ENCODE data around the gene ITGA6. TPM values are rescaled to one million over a fixed set of nuclear protein-coding genes. Genes with fewer than 3 reads are reported as not detected.

The ITGA6 gene
- total RNA-seq, 2 experiments from 2014 or later: 46.7 to 47.2 TPM

- H3K36me3 Mint-ChIP-seq (ENCODE audit: low read depth): peaks cover 19% of the 10 kb centered on the region
- H3K27me3 Mint-ChIP-seq: peaks cover 33% of the 10 kb centered on the region
- no peaks in the 10 kb centered on the region for H3K9me3 Mint-ChIP-seq
- POLR2A ChIA-PET: no interaction called here
- H3K4me3 Mint-ChIP-seq: peak overlapping the region; percentile 74
- peaks cover 67% of the 10 kb centered on the region for H3K4me1 Mint-ChIP-seq
- CTCF ChIA-PET: interaction anchor here (0.8 to 2.5 kb wide), 6 partner anchors 7 to 35 kb away, joined by 3 to 8 read pairs (median 4); no protein-coding TSS in a partner anchor
- peak overlapping the region; percentile 76 for H3K27ac Mint-ChIP-seq
- DNase-seq: no peak
Observed at GRCh38 chr2:172426635-172427255, 641 bp upstream of the ITGA6 start.

DNA sequence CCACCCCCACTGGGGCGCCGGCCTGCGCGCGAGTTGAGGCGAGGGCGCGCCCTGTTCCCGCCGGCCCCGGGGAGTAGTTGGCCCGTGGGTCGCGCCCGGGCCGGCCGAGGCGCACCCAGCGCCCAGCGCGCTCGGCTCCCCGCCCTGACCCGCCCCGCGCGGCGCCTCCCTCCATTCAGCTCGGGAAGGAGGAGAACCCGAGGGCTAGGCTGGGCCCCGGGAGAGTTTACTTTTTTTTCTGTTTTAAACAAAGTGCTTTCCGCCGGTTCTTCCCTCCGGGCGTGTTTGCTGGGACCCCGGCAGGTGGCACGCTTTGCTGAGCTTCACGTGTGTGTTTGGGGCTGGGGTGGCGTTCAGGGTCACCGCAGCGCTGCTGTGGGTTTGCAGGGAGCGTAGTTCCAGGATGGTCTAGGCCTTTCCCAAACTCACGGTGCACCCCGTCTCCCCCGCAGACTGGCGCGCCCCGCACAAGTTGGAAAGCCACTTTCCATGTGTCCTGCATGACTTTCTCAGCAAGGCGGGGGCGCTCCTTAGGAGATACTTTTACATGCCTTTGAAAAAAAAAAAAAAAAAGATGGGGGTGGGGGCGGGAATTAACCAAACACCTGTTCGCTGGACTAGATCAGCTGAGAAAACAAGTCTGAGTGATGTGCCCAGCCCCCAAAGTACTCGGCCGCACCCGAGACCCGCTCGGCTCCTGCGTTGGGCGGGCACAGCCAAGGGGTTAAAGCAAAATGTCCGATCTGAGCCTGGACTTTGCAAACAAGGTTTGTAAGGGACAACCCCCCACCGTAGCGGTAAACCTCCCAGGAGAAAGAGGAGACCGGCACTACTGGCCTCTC, 825 bp downstream of the ITGA6 start:
- H3K36me3 Mint-ChIP-seq (ENCODE audit: low read depth): peaks cover 24% of the 10 kb centered on the region
- CTCF ChIA-PET: interaction anchor here (0.6 to 7.3 kb wide), 6 partner anchors 9 to 1737 kb away, joined by 3 to 36 read pairs (median 4); no protein-coding TSS in a partner anchor
- peak overlapping the region; percentile 74 for H3K27ac Mint-ChIP-seq
- H3K4me1 Mint-ChIP-seq: peaks cover 57% of the 10 kb centered on the region
- POLR2A ChIA-PET: interaction anchor here (1.0 kb wide), 1 partner anchor 231 kb away, joined by 4 read pairs; no protein-coding TSS in a partner anchor
- H3K27me3 Mint-ChIP-seq: peaks cover 39% of the 10 kb centered on the region
- peak overlapping the region; percentile 83 for H3K4me3 Mint-ChIP-seq
- peak; percentile 68 for DNase-seq
- no peaks in the 10 kb centered on the region for H3K9me3 Mint-ChIP-seq

- peak overlapping the region; percentile 83 for H3K4me3 Mint-ChIP-seq
- peaks cover 39% of the 10 kb centered on the region for H3K27me3 Mint-ChIP-seq
- peak overlapping the region; percentile 74 for H3K27ac Mint-ChIP-seq
- H3K4me1 Mint-ChIP-seq: peaks cover 53% of the 10 kb centered on the region
- H3K36me3 Mint-ChIP-seq (ENCODE audit: low read depth): peaks cover 26% of the 10 kb centered on the region
- POLR2A ChIA-PET: no interaction called here
- no peak for DNase-seq
- CTCF ChIA-PET: interaction anchor here (0.6 to 7.3 kb wide), 2 partner anchors 33 to 1737 kb away, joined by 3 to 36 read pairs; no protein-coding TSS in a partner anchor
- H3K9me3 Mint-ChIP-seq: no peaks in the 10 kb centered on the region
Observed at GRCh38 chr2:172428832-172429210, 1.4 kb downstream of the ITGA6 start.

- Mint-ChIP-seq H3K27ac (peak overlapping the region; percentile 9), H3K27me3 (peaks cover 35% of the 10 kb centered on the region), H3K4me3 (peak overlapping the region; percentile 83), H3K4me1 (peaks cover 48% of the 10 kb centered on the region), H3K9me3 (no peaks in the 10 kb centered on the region), H3K36me3 (ENCODE audit: low read depth) (peaks cover 23% of the 10 kb centered on the region)
- DNase-seq: no peak
- ChIA-PET CTCF (interaction anchor here (0.9 to 7.3 kb wide), 2 partner anchors 18 to 32 kb away, joined by 3 to 36 read pairs; no protein-coding TSS in a partner anchor), POLR2A (no interaction called here)
Observed at GRCh38 chr2:172429301-172429968, 2.0 kb downstream of the ITGA6 start.

GRCh38 chr2:172430027-172430426, 2.6 kb downstream of the ITGA6 start:
- ChIA-PET POLR2A (no interaction called here), CTCF (interaction anchor here (0.9 to 7.3 kb wide), 2 partner anchors 18 to 32 kb away, joined by 3 to 36 read pairs; no protein-coding TSS in a partner anchor)
- Mint-ChIP-seq H3K27ac (no peak overlapping the region), H3K4me3 (peak overlapping the region; percentile 83), H3K9me3 (no peaks in the 10 kb centered on the region), H3K36me3 (ENCODE audit: low read depth) (peaks cover 23% of the 10 kb centered on the region), H3K27me3 (peaks cover 35% of the 10 kb centered on the region), H3K4me1 (peaks cover 48% of the 10 kb centered on the region)
- DNase-seq: no peak

GRCh38 chr2:172430678-172431077, 3.3 kb downstream of the ITGA6 start:
- Mint-ChIP-seq H3K9me3 (no peaks in the 10 kb centered on the region), H3K36me3 (ENCODE audit: low read depth) (peaks cover 27% of the 10 kb centered on the region), H3K27ac (no peak overlapping the region), H3K4me1 (peaks cover 46% of the 10 kb centered on the region), H3K4me3 (no peak overlapping the region), H3K27me3 (peaks cover 31% of the 10 kb centered on the region)
- CTCF ChIA-PET: interaction anchor here (1.0 to 7.3 kb wide), 2 partner anchors 12 to 31 kb away, joined by 4 to 36 read pairs; no protein-coding TSS in a partner anchor
- POLR2A ChIA-PET: no interaction called here
- no peak for DNase-seq

GRCh38 chr2:172431463-172431862, 4.1 kb downstream of the ITGA6 start:
- no peak for DNase-seq
- no peak overlapping the region for H3K27ac Mint-ChIP-seq
- peaks cover 29% of the 10 kb centered on the region for H3K27me3 Mint-ChIP-seq
- H3K4me1 Mint-ChIP-seq: peaks cover 42% of the 10 kb centered on the region
- no peaks in the 10 kb centered on the region for H3K9me3 Mint-ChIP-seq
- no peak overlapping the region for H3K4me3 Mint-ChIP-seq
- ChIA-PET POLR2A (no interaction called here), CTCF (interaction anchor here (1.0 to 7.3 kb wide), 4 partner anchors 8 to 30 kb away, joined by 4 to 36 read pairs (median 10); no protein-coding TSS in a partner anchor)
- H3K36me3 Mint-ChIP-seq (ENCODE audit: low read depth): peaks cover 32% of the 10 kb centered on the region

- ChIA-PET CTCF (interaction anchor here (2.1 to 7.3 kb wide), 4 partner anchors 8 to 30 kb away, joined by 4 to 36 read pairs (median 10); no protein-coding TSS in a partner anchor), POLR2A (no interaction called here)
- Mint-ChIP-seq H3K4me3 (no peak overlapping the region), H3K27me3 (peaks cover 29% of the 10 kb centered on the region), H3K27ac (no peak overlapping the region), H3K36me3 (ENCODE audit: low read depth) (peaks cover 32% of the 10 kb centered on the region), H3K9me3 (no peaks in the 10 kb centered on the region), H3K4me1 (peaks cover 37% of the 10 kb centered on the region)
- no peak for DNase-seq
Observed at GRCh38 chr2:172431993-172432392, 4.6 kb downstream of the ITGA6 start.

- ChIA-PET POLR2A (no interaction called here), CTCF (interaction anchor here (0.5 to 7.3 kb wide), 5 partner anchors 9 to 907 kb away, joined by 3 to 36 read pairs (median 9); no protein-coding TSS in a partner anchor)
- H3K27me3 Mint-ChIP-seq: peaks cover 28% of the 10 kb centered on the region
- no peak for DNase-seq
- H3K36me3 Mint-ChIP-seq (ENCODE audit: low read depth): peaks cover 32% of the 10 kb centered on the region
- H3K4me1 Mint-ChIP-seq: peaks cover 34% of the 10 kb centered on the region
- no peak overlapping the region for H3K4me3 Mint-ChIP-seq
- no peaks in the 10 kb centered on the region for H3K9me3 Mint-ChIP-seq
- no peak overlapping the region for H3K27ac Mint-ChIP-seq
Observed at GRCh38 chr2:172433144-172433543, 5.8 kb downstream of the ITGA6 start.

GRCh38 chr2:172434821-172435605, 7.6 kb downstream of the ITGA6 start:
- peaks cover 4% of the 10 kb centered on the region for H3K9me3 Mint-ChIP-seq
- DNase-seq: peak; percentile 78
- ChIA-PET CTCF (interaction anchor here (0.6 to 1.0 kb wide), 3 partner anchors 102 to 1724 kb away, joined by 3 read pairs; no protein-coding TSS in a partner anchor), POLR2A (no interaction called here)
- peak overlapping the region; percentile 70 for H3K27ac Mint-ChIP-seq
- peaks cover 36% of the 10 kb centered on the region for H3K36me3 Mint-ChIP-seq (ENCODE audit: low read depth)
- peaks cover 16% of the 10 kb centered on the region for H3K4me1 Mint-ChIP-seq
- H3K27me3 Mint-ChIP-seq: peaks cover 17% of the 10 kb centered on the region
- H3K4me3 Mint-ChIP-seq: peak overlapping the region; percentile 5

DNA sequence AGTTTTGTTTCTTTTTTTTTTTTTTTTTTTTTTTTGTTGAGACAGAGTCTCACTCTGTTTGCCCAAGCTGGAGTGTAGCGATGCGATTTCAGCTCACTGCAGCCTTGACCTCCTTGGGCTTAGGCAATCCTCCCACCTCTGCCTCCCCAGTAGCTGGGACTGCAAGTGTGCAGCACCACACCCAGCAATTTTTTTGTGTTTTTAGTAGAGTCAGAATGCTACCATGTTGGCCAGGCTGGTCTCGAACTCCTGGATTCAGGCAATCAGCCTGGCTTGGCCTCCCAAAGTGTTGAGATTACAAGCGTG, 8.2 kb downstream of the ITGA6 start:
- Mint-ChIP-seq H3K9me3 (peaks cover 4% of the 10 kb centered on the region), H3K4me3 (no peak overlapping the region), H3K36me3 (ENCODE audit: low read depth) (peaks cover 33% of the 10 kb centered on the region), H3K27ac (no peak overlapping the region), H3K27me3 (peaks cover 14% of the 10 kb centered on the region), H3K4me1 (peaks cover 14% of the 10 kb centered on the region)
- CTCF ChIA-PET: no interaction called here
- POLR2A ChIA-PET: no interaction called here
- DNase-seq: no peak

DNA sequence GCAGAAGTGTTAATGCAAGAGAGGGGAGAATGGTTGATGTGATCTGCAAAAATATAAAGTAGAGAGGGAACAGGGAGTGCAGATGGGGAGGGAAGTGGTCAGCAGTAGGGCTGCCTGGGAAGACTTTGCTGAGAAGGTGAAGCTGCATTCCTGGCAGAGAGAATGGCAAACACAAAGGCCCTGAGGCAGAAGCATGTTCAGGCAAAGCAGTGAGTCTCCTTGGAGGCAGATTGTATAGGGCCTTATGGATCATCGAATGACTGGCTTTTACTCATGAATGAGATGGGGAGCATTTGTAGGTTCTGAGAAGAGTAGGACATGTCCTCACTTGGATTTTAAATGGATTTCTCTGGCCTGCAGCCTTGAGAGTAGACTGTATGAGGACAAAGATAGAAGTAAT, 9.5 kb downstream of the ITGA6 start:
- ChIA-PET CTCF (interaction anchor here (0.7 to 0.9 kb wide), 2 partner anchors 10 to 25 kb away, joined by 3 to 4 read pairs; partner anchors contain the start of gene ITGA6), POLR2A (no interaction called here)
- Mint-ChIP-seq H3K9me3 (peaks cover 4% of the 10 kb centered on the region), H3K4me3 (no peak overlapping the region), H3K27me3 (peaks cover 6% of the 10 kb centered on the region), H3K27ac (no peak overlapping the region), H3K36me3 (ENCODE audit: low read depth) (peaks cover 28% of the 10 kb centered on the region), H3K4me1 (peaks cover 15% of the 10 kb centered on the region)
- no peak for DNase-seq

Measured in activated CD4-positive, alpha-beta T cell treated with anti-CD3 and anti-CD28 coated beads, Interleukin-2, amount 10 ng/mL, durations not matched to agents 7 days and 5 days (primary cell).